ENCODE results near the gene WDR6. TPM values are rescaled to one million over a fixed set of nuclear protein-coding genes. Genes with fewer than 3 reads are reported as not detected.
A peak's percentile ranks its signal among the peaks of the same experiment; 100 is the strongest.

The WDR6 gene, protein sequence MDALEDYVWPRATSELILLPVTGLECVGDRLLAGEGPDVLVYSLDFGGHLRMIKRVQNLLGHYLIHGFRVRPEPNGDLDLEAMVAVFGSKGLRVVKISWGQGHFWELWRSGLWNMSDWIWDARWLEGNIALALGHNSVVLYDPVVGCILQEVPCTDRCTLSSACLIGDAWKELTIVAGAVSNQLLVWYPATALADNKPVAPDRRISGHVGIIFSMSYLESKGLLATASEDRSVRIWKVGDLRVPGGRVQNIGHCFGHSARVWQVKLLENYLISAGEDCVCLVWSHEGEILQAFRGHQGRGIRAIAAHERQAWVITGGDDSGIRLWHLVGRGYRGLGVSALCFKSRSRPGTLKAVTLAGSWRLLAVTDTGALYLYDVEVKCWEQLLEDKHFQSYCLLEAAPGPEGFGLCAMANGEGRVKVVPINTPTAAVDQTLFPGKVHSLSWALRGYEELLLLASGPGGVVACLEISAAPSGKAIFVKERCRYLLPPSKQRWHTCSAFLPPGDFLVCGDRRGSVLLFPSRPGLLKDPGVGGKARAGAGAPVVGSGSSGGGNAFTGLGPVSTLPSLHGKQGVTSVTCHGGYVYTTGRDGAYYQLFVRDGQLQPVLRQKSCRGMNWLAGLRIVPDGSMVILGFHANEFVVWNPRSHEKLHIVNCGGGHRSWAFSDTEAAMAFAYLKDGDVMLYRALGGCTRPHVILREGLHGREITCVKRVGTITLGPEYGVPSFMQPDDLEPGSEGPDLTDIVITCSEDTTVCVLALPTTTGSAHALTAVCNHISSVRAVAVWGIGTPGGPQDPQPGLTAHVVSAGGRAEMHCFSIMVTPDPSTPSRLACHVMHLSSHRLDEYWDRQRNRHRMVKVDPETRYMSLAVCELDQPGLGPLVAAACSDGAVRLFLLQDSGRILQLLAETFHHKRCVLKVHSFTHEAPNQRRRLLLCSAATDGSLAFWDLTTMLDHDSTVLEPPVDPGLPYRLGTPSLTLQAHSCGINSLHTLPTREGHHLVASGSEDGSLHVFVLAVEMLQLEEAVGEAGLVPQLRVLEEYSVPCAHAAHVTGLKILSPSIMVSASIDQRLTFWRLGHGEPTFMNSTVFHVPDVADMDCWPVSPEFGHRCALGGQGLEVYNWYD
- total RNA-seq (2014; rRNA removed; shearing (Covaris generic)): 69.9 and 81.9 TPM in 2 replicates

- peaks cover 6% of the 10 kb centered on the region; the same call in 1 of the 2 replicates for H3K36me3 ChIP-seq
- H3K27ac ChIP-seq: peak within 1 kb of the TSS; percentile 90
- H3K27me3 ChIP-seq: no peaks in the 10 kb centered on the region
- no peaks in the 10 kb centered on the region; the same call in 1 of the 2 replicates for H3K4me1 ChIP-seq
- H3K4me3 ChIP-seq: peak within 1 kb of the TSS; percentile 98
- H3K9me3 ChIP-seq (replicated peaks): no peaks in the 10 kb centered on the region
- DNase-seq: peak; percentile 97 to 98
Measured at GRCh38 chr3:49007068-49007770, at the start of gene WDR6. WDR6 (plus strand) TSS chr3:49007391; CDS start chr3:49007432, 41 bp downstream.

DNA sequence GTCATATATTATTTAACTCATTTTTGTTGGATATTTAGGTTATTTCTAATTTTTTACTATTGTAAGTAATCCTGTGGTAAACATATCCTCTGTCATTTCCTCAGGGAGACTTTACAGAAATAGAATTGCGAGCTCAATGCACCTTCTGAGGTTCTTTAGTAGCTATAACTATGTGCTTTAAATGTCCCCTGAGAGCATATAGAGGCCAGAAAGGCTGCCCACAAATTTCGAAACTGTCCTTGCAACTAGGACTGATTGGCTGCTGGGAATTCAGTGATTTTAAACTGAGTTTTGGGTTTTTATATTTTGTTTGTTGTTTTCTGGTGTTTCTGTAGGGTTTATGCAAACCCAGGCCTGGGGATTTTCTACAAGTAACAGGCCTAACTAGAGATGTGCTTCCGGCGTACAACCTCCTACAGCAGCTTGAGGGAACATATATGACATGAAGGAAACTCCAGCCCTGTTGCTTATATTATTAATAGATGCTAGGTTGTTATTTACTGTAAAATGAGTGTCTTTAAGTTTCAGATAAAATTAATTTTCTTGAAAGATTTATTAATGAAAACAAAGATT, 46.3 kb upstream of the WDR6 start:
- Histone ChIP-seq H3K27me3 (no peaks in the 10 kb centered on the region), H3K9me3 (replicated peaks) (no peaks in the 10 kb centered on the region), H3K36me3 (peaks cover 21% of the 10 kb centered on the region; the same call in 1 of the 2 replicates), H3K4me3 (no peak overlapping the region), H3K27ac (no peak overlapping the region), H3K4me1 (no peaks in the 10 kb centered on the region)
- DNase-seq: no peak

GRCh38 chr3:48962340-48962739, 44.9 kb upstream of the WDR6 start:
- DNase-seq: no peak
- Histone ChIP-seq H3K4me1 (no peaks in the 10 kb centered on the region), H3K27ac (no peak overlapping the region), H3K4me3 (no peak overlapping the region), H3K36me3 (peaks cover 27% of the 10 kb centered on the region; the same call in 1 of the 2 replicates), H3K27me3 (no peaks in the 10 kb centered on the region), H3K9me3 (replicated peaks) (no peaks in the 10 kb centered on the region)

DNA sequence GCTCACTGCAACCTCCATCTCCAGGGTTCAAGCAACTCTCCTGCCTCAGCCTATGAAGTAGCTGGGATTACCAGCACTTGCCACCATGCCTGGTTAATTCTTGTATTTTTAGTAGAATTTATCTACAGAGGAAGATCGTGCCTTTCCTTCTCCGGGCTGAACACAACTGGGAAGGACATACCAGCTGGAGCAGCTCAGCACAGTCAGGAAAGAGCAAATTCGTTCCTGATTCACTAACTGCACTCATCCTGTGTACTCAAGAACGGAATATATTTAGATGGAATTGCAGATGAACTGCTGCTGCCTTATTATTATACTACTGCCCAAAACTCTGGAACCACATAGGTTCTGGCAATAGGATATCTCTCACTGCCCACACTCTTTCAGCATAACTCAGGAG, 44.3 kb upstream of the WDR6 start:
- no peaks in the 10 kb centered on the region for H3K27me3 ChIP-seq
- H3K4me3 ChIP-seq: no peak overlapping the region
- no peaks in the 10 kb centered on the region for H3K9me3 ChIP-seq (replicated peaks)
- peaks cover 26% of the 10 kb centered on the region; the same call in 1 of the 2 replicates for H3K36me3 ChIP-seq
- no peak for DNase-seq
- H3K27ac ChIP-seq: no peak overlapping the region
- H3K4me1 ChIP-seq: no peaks in the 10 kb centered on the region

DNA sequence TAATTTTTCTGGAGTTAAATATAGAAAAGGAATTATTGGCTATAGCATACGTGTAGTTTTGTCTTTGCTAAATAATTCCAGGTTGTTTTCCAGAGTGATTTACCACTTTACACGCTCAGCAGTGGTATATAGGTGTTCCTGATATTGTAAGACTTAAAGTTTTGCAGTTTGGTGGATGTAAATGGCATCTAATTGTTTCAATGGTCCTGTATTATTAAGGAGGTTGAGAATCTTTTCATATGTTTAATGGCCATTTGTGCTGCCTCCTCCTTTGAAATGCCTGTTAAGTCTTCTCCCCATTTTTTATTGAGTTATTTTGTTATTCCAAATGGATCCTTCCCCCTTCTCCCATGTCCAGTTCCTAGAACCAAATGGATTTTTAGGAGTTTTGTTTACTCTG, 43.6 kb upstream of the WDR6 start:
- H3K4me1 ChIP-seq: no peaks in the 10 kb centered on the region
- no peaks in the 10 kb centered on the region for H3K27me3 ChIP-seq
- H3K9me3 ChIP-seq (replicated peaks): no peaks in the 10 kb centered on the region
- H3K27ac ChIP-seq: no peak overlapping the region
- H3K4me3 ChIP-seq: no peak overlapping the region
- DNase-seq: no peak
- H3K36me3 ChIP-seq: peaks cover 23% of the 10 kb centered on the region; the same call in 1 of the 2 replicates

GRCh38 chr3:48966367-48966766, 40.8 kb upstream of the WDR6 start:
- Histone ChIP-seq H3K36me3 (peaks cover 36% of the 10 kb centered on the region), H3K4me3 (no peak overlapping the region), H3K4me1 (no peaks in the 10 kb centered on the region), H3K27ac (no peak overlapping the region), H3K9me3 (replicated peaks) (no peaks in the 10 kb centered on the region), H3K27me3 (no peaks in the 10 kb centered on the region)
- DNase-seq: no peak

GRCh38 chr3:48966876-48967361, 40.3 kb upstream of the WDR6 start:
- Histone ChIP-seq H3K27me3 (no peaks in the 10 kb centered on the region), H3K4me1 (no peaks in the 10 kb centered on the region), H3K9me3 (replicated peaks) (no peaks in the 10 kb centered on the region), H3K36me3 (peaks cover 42% of the 10 kb centered on the region), H3K27ac (no peak overlapping the region), H3K4me3 (no peak overlapping the region)
- DNase-seq: no peak

- Histone ChIP-seq H3K4me3 (no peak overlapping the region), H3K4me1 (no peaks in the 10 kb centered on the region), H3K36me3 (peaks cover 50% of the 10 kb centered on the region), H3K9me3 (replicated peaks) (no peaks in the 10 kb centered on the region), H3K27me3 (no peaks in the 10 kb centered on the region), H3K27ac (no peak overlapping the region)
- DNase-seq: peak in 1 of 2 experiments; percentile 28
Measured at GRCh38 chr3:48970586-48970985, 36.6 kb upstream of the WDR6 start.

DNA sequence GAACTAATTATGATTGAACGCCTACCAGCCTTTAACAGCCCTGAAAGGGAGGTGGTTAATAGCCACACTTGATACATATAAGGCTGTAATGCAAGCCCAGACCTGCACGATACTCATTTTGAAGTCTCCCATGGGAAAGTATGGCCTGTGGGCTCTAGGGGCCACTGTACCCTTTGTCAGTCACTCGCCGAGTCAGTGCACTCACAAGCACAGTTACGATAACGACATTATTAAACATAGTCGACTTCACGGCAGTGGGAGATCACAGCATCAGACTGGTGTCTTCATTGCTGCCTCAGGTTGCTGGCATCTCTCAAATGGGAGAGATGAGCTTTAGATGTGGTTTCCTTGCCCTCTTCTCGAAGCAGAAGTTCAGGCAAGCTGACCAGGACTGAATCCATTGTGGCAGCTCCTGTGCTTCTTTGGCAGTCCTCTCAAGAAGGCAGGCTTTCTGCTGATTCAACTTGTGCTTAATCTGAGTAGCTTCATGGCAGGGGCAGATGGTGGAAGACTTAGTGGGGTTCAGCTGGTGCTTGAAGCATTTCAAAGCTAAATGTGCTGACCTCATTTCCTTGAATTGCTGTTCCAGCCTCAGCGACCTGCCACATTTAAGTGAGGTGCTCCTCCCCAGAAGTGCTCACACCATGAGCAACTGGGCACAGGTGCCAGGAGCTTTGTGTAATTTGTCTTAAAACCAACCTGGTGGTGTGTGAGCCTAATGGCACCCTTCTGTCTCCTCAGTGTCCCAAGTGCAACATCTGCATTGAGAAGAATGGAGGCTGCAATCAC, 32.9 kb upstream of the WDR6 start:
- H3K4me1 ChIP-seq: no peaks in the 10 kb centered on the region
- H3K36me3 ChIP-seq: peaks cover 52% of the 10 kb centered on the region
- H3K9me3 ChIP-seq (replicated peaks): no peaks in the 10 kb centered on the region
- H3K27me3 ChIP-seq: no peaks in the 10 kb centered on the region
- H3K4me3 ChIP-seq: no peak overlapping the region
- DNase-seq: no peak
- H3K27ac ChIP-seq: no peak overlapping the region

GRCh38 chr3:48979451-48979850, 27.7 kb upstream of the WDR6 start:
- no peak overlapping the region for H3K4me3 ChIP-seq
- no peaks in the 10 kb centered on the region for H3K27me3 ChIP-seq
- H3K4me1 ChIP-seq: no peaks in the 10 kb centered on the region
- H3K9me3 ChIP-seq (replicated peaks): no peaks in the 10 kb centered on the region
- H3K27ac ChIP-seq: no peak overlapping the region
- H3K36me3 ChIP-seq: peaks cover 45% of the 10 kb centered on the region
- no peak for DNase-seq

- H3K4me3 ChIP-seq: no peak overlapping the region
- no peaks in the 10 kb centered on the region for H3K27me3 ChIP-seq
- no peaks in the 10 kb centered on the region for H3K9me3 ChIP-seq (replicated peaks)
- H3K4me1 ChIP-seq: no peaks in the 10 kb centered on the region
- peaks cover 40% of the 10 kb centered on the region for H3K36me3 ChIP-seq
- no peak overlapping the region for H3K27ac ChIP-seq
- DNase-seq: no peak
Measured at GRCh38 chr3:48980295-48980694, 26.9 kb upstream of the WDR6 start.

DNA sequence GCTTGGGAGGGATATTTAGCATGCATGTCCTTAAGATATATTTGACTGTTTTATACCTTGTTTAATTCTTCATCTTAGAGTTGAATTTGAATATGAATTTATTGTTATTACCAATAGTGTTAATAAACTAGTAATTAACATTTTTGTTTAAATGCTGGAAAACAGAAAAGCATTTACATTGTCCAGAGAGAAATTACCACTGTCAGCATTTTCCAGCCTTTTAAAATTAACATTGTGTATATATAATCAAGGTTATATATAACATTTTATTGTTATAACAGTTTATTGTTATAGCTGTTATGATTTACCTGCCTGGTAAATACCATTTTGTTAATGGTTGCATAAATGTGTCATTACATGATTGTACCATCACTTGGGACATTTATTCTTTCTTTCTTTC, 25.2 kb upstream of the WDR6 start:
- Histone ChIP-seq H3K4me3 (no peak overlapping the region), H3K27me3 (no peaks in the 10 kb centered on the region), H3K9me3 (replicated peaks) (no peaks in the 10 kb centered on the region), H3K4me1 (no peaks in the 10 kb centered on the region), H3K36me3 (peaks cover 32% of the 10 kb centered on the region), H3K27ac (no peak overlapping the region)
- DNase-seq: no peak

DNA sequence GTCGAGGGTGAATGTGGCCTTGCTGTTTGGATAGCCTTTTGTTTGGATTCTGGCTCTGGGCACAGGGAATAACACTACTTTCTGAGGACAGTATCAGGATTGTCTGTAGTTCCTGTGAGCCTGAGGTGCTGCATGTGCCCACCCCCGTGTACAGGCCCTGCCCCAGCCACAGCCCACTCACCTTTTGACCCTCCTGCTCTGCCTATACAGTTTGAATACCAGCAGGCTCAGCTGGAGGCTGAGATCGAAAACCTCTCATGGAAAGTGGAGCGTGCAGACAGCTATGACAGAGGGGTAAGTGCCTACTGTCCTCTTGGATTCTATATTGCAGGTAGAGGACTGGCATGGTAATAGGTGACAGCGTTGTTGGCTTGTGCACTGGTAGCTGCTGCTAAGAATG, 24.5 kb upstream of the WDR6 start:
- peaks cover 29% of the 10 kb centered on the region for H3K36me3 ChIP-seq
- H3K4me3 ChIP-seq: no peak overlapping the region
- no peaks in the 10 kb centered on the region for H3K9me3 ChIP-seq (replicated peaks)
- H3K27ac ChIP-seq: no peak overlapping the region
- no peak for DNase-seq
- H3K4me1 ChIP-seq: no peaks in the 10 kb centered on the region
- H3K27me3 ChIP-seq: no peaks in the 10 kb centered on the region
